D721Med (cell line): ENCODE results near the gene NYAP1.
"Not testable (repeated sequence)": the region's sequence is repeated elsewhere in the genome, so short reads cannot be mapped to it uniquely, and the experiment has no call there.

Experiments
- DNase-seq: peaks from one replicate; pipeline ENCODE4 v3.0.0; 2011; ENCODE audit warnings: low spot score; ENCODE audit not compliant: insufficient read length
- FAIRE-seq: peaks from 2 replicates; lab custom pipeline; 2011; peaks lifted over from hg19 to GRCh38; lab: Jason Lieb, UNC
- CTCF ChIP-seq: IDR thresholded peaks from 2 replicates; pipeline ENCODE4 v1.5.1; 2012; ENCODE audit warnings: mild to moderate bottlenecking, control low read depth; ENCODE audit not compliant: insufficient read depth; ENCODE audit errors: missing control alignments

Gene NYAP1

GRCh38 chr7:100521076-100521475, 37.3 kb downstream of the NYAP1 start:
- DNase-seq: no peak
- TF ChIP-seq CTCF: no peak
- no peak for FAIRE-seq

- DNase-seq, FAIRE-seq: not testable (repeated sequence)
These were observed 38.3 kb downstream of the NYAP1 start for GRCh38 chr7:100521909-100522593.

GRCh38 chr7:100523192-100523591, 39.5 kb downstream of the NYAP1 start:
- FAIRE-seq, DNase-seq: not testable (repeated sequence)

GRCh38 chr7:100528108-100528866, 44.6 kb downstream of the NYAP1 start:
- not testable (repeated sequence) for DNase-seq, FAIRE-seq

- TF ChIP-seq CTCF: no peak
- DNase-seq: no peak
- FAIRE-seq: no peak
These were observed 48.7 kb downstream of the NYAP1 start for GRCh38 chr7:100532165-100533022.

- DNase-seq, FAIRE-seq: not testable (repeated sequence)
These were observed 52.3 kb downstream of the NYAP1 start for GRCh38 chr7:100535982-100536381.

GRCh38 chr7:100536695-100537094, 53.0 kb downstream of the NYAP1 start:
- FAIRE-seq: not testable (repeated sequence)

GRCh38 chr7:100538348-100538653, 54.6 kb downstream of the NYAP1 start:
- FAIRE-seq: no peak
- no peak for TF ChIP-seq CTCF
- DNase-seq: no peak

More at GRCh38 chr7:100536695-100537094, 53.0 kb downstream of the NYAP1 start:
- DNase-seq: not testable (repeated sequence)

- TF ChIP-seq CTCF: no peak
- peak; percentile 96 for DNase-seq
- FAIRE-seq: no peak
These were observed 55.1 kb downstream of the NYAP1 start, which contains the start of gene AGFG2 for GRCh38 chr7:100538654-100539435. TSS of gene AGFG2 (plus strand) at chr7:100539203. CDS start at chr7:100539347, 144 bp downstream.
